Upper lobe of left lung (tissue), 4 donors: ENCODE measurements around the gene WFIKKN2.

Experiments used
- EP300 ChIP-seq, 4 donors: sonication (generic); formaldehyde crosslinking; IDR thresholded peaks; one replicate each; pipeline ENCODE4 v1.5.1; 2017; ENCODE audit warnings: antibody characterized with exemption in 4 of 4, control low read depth in 2 of 4
- TF ChIP-seq, protein P1 (sequence below), 6 experiments: fragments of 450-650 bp in 4 of 6; fragments of 200-600 bp in 2 of 6; sonication (generic) in 2 of 6; IDR thresholded peaks; one replicate each; pipeline ENCODE4 v1.5.1; 2016 to 2019; ENCODE audit warnings: antibody characterized with exemption in 6 of 6

DNA sequence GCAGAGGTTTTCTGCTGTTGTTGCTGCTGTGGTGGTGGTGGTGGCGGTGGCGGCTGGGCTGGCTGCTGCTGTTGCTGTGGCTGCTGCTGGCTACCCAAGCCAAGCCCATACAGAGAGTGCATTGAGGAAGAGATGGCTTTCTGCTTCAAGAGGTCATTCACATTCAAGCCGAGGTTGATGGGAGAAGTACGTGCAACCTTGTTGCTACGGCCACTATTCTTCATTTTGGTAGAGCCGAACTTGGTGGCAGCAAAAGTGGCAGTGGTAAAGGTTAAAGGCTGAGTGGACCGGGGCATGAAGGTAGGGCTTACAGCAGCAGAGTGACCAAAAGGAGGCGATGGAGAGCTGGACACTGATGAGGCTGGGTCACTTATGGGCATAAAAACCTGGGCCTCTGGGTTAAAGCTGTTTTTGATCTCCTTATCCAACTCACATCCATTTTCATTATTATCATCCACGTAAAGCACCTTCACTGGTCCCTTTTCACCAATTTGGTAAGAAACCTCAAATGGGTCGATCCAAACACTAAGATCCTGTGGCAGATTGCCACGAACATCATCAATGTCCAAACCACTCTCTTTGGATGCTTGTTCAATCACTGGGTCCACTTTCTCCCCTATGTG lies 27.9 kb downstream of the WFIKKN2 start:
- TF ChIP-seq, protein P1, sequence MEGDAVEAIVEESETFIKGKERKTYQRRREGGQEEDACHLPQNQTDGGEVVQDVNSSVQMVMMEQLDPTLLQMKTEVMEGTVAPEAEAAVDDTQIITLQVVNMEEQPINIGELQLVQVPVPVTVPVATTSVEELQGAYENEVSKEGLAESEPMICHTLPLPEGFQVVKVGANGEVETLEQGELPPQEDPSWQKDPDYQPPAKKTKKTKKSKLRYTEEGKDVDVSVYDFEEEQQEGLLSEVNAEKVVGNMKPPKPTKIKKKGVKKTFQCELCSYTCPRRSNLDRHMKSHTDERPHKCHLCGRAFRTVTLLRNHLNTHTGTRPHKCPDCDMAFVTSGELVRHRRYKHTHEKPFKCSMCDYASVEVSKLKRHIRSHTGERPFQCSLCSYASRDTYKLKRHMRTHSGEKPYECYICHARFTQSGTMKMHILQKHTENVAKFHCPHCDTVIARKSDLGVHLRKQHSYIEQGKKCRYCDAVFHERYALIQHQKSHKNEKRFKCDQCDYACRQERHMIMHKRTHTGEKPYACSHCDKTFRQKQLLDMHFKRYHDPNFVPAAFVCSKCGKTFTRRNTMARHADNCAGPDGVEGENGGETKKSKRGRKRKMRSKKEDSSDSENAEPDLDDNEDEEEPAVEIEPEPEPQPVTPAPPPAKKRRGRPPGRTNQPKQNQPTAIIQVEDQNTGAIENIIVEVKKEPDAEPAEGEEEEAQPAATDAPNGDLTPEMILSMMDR (IDR thresholded peaks at IDR 0.05) = peak in 5 of 6 experiments; percentile 38 to 62 (median 46)
- no peak for TF ChIP-seq EP300 (IDR thresholded peaks at IDR 0.05)
